AG08395 (cell line): ENCODE measurements around the gene TCF7.

Experiments used
- DNase-seq: peaks from one replicate; pipeline ENCODE4 v3.0.0; 2012; ENCODE audit warnings: mixed read lengths, low spot score

The TCF7 gene

GRCh38 chr5:134131165-134131564, 16.7 kb downstream of the TCF7 start:
- DNase-seq: no peak

DNA sequence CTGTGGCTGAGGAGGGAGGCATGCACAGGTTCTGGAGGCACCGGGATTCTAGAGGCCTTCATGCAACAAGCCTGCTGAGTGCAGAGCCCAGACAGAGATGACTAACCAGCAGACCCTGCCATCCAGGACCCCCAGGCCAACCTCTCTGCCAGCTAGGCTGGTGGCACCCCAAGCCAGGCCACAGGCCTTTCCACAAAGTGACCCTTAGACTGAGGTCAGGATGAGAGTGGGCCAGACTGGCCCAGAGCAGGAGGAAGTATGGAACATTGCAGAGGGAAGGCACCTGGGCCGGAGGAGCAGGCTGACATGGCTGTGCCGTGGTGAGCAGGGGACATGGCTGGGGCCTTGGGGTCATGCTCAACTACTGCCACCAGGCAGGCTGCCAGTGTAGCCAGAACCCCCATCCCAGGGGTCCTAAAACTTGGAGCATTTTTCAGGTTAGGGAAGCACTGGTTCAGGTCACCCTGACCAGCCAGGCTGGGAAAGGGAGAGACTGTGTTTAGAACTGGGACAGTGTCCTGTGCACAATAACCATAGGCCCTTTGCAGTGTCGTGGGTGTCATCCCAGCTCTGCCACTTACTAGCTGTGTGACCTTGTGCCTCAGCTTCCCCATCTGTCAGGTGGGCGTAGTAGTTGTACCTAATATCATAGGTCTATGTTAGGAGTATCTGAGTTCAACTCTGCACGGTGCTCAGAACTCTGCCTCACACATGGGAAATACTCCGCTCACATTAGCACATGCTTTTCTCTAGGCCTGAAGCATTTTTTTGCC, 17.3 kb downstream of the TCF7 start:
- DNase-seq: no peak

DNA sequence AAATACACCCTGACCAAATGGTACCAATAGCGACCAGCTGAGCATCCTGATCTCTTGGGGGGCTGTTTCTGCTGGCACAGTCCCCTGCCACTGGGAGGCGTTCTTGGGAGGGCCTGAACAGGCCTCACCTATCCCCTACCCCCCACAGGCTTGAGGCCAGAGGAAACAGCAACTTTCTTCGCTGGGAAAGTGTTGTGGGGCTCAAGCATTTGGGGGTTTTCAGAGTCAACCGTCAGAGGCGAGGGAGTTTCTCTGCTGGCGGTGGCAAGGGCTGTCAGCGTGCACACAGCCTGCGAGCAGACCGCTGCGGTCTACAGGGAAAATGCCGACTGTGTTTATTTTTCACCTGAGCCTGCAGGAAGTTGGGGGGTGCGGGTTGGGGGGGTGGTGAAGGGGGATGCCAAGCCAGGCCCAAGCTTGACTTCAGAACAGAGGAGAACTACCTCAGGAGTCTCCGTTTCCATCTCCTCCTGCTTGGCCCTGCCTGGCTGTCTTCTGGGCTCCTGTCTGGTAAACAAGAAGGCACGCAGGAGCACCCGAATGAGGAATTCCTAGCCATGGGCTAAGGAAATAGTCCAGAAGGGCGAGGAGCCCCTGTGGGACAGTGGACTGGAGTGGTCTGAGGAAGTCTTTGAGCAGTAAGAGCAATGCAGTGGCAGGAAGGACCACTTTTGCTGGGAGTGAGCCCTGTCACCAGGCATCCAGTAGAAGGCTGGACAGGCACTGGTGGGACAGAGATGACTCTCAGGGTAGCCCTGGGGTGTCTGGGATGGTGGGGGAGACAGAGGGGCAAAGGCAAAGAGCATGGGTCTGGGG, 18.1 kb downstream of the TCF7 start:
- no peak for DNase-seq

GRCh38 chr5:134133188-134133994, 18.9 kb downstream of the TCF7 start:
- no peak for DNase-seq

GRCh38 chr5:134133995-134134541, 19.6 kb downstream of the TCF7 start:
- no peak for DNase-seq

DNA sequence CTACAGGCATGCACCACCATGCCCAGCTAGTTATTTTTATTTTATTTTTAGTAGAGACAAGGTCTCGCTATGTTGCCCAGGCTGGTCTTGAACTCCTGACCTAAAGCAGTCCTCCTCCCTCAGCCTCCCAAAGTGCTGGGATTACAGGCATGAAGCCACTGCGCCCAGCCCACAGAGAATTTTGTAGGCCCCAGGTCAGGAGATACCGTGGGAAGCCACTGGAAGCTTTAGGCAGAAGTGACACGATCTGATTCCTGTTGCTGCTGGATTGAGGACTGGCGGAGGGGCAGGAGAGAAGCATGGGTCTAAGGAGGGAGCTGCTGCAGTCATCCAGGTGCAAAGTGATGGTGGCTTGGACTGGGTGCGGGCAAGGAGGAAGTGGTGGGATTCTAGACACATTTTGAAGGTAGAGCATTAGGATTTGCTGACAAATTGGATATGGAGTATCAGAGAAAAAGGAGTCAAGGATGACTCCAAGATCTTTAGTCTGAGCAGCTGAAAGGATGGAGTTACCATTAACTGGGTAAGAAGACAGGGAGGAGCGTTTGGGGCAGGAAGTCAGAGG, 20.7 kb downstream of the TCF7 start:
- DNase-seq: no peak

- DNase-seq: no peak
These were observed 21.7 kb downstream of the TCF7 start for GRCh38 chr5:134136221-134136631.

DNA sequence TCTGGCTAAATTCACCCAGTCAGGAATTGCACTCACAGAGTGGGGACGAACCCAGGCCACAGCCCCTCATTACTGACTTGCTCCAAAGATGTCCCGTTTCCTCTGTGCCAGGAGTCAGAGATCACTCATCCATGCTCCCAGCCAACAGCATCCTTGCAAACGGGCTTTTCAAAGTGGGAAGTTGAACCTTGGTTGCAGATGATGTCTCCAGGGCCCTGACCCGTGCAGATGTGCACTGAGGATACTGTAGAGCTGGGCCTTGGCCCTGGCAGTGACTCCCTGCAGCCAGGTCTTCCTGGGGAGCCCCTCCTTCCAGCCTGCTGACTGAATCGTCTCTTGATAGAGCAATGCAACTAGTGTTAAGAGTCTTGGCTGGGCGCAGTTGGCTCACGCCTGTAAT, 22.3 kb downstream of the TCF7 start:
- no peak for DNase-seq

- DNase-seq: peak; percentile 59
These were observed 24.2 kb downstream of the TCF7 start for GRCh38 chr5:134138416-134139376.

DNA sequence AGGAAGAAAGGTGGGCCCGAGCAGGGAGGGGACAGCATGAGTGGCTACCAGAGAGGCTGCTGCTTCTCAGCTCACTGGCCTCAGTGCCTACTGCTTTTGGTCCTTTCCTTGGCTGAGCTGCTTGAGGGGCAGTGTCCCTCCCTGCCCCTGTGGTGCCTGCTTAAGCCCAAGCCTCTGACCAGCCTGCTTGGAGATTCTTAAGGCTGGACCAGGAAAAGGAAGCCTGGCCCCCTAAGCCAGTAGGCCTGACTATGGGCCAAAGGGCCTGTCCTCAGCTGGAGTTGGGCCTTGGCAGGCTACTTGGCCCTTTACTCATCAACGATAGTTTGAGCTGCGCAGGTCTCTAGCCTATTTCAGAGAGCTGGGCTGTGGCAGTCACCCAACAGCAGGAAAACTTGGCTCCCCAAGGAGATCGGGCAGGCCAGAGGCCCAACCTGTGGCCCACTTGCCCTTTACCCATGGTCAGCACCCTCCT, 24.9 kb downstream of the TCF7 start:
- DNase-seq: no peak

- no peak for DNase-seq
These were observed 25.5 kb downstream of the TCF7 start for GRCh38 chr5:134139891-134140469.

GRCh38 chr5:134140530-134141201, 26.2 kb downstream of the TCF7 start:
- DNase-seq: peak; percentile 74

DNA sequence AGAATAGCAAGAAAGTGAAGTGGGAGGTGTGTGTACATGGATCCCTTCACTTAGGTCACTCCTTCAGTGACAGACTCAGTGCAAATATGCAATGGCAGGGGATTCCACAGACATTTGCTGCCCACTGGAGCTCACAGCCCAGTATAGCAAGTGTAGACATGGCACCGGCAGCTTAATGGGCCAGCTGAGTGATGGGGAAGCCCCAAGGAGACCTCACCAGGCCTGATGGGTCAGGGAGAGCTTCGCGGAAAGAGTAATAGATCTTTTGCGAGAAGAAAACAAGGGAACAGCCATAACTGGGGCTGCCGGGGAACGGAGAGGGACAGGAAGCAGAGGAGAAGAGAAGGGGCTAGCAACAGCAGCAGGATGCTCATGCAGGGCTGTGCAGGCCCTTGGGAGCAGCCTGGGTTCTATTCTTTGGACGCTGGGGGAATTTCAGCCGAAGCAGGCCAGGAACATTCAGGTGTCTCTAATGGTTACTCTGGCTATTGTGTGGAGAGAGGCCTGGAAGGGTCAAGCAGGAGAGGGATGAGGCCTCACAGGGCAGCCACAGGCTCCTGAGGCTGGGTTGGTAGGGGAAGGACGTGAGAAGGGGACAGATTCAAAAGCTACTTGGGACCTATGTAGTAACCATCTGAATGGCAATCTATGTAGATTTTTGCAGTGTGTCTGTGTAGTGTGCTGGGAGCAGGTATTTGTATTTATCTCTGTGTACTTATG, 27.0 kb downstream of the TCF7 start:
- DNase-seq: no peak

DNA sequence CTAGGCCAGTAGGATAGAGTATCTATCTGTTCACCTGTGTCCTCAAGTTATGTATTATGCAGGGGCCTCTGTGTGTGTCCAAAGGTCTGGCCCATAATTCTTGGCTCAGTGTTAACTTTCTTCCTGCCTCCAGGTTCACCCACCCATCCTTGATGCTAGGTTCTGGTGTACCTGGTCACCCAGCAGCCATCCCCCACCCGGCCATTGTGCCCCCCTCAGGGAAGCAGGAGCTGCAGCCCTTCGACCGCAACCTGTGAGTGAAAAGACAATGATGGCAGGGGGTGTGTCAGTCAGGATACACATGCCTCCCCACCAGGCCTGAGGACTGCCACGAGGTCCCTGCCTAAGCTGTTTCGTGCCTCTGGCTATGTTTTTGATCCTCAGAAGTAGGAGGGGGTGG, 27.6 kb downstream of the TCF7 start:
- no peak for DNase-seq

- DNase-seq: no peak
These were observed 28.3 kb downstream of the TCF7 start for GRCh38 chr5:134142806-134143205.

DNA sequence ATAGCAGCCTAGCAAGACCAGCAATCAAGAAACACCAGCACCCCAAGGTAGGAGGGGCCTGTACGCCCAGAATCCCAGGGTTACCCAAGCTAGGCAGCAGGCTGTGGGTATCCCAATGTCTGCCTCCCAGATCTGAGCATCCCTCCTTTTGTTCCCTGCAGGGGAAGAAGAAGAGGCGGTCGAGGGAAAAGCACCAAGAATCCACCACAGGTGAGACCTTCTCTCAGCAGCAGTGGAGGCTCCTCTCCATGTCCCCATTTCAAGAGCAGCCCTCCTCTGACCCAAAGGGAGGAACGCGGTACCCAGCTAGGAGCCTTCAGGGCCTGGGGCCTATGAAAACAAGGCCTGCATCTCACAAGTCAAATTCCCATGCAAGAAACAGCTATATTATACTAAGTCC, 28.9 kb downstream of the TCF7 start:
- no peak for DNase-seq

- DNase-seq: no peak
These were observed 29.8 kb downstream of the TCF7 start for GRCh38 chr5:134143944-134144941.
